Measurements from ENCODE around the gene GPR25.

Gene GPR25

DNA sequence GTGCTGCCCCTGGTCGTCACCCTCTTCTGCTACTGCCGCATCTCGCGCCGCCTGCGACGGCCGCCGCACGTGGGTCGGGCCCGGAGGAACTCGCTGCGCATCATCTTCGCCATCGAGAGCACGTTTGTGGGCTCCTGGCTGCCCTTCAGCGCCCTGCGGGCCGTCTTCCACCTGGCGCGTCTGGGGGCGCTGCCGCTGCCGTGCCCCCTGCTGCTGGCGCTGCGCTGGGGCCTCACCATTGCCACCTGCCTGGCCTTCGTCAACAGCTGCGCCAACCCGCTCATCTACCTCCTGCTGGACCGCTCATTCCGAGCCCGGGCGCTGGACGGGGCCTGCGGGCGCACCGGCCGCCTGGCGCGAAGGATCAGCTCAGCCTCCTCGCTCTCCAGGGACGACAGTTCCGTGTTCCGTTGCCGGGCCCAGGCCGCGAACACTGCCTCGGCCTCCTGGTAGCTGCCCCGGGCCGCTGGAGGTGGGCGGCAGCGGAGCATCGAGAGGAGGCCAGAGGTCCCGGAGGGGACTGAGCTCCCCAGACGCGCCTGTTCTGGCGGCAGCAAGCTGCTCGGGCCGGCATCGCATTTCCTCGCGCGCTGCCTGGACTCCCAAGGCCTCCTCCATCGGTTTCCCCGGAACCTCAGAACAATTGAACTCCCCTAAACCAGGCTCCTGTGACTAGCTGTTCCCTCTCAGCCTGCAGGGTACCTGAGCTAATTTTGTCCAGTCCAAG lies 1.1 kb downstream of the GPR25 start:
- DNase-seq = no peak

DNA sequence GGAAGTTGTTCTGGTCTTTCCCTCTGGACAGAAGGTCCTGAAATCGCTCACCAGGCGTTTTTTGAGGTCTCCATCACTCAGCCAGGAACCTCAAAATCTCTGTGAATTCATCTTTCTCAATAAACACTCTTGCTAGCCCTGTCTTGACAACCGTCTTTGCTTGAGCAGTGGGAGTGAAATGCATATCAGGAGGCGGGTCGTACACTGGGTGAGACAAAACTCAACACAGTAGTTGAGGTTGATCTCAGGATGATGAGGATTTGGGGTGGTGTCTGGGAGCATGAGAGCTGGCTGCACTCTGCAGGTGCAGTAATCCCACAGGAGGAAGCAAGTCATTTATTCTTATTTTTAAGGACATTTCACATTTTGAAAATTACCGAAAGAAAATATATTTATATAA lies 1.9 kb downstream of the GPR25 start:
- no peak for DNase-seq

DNA sequence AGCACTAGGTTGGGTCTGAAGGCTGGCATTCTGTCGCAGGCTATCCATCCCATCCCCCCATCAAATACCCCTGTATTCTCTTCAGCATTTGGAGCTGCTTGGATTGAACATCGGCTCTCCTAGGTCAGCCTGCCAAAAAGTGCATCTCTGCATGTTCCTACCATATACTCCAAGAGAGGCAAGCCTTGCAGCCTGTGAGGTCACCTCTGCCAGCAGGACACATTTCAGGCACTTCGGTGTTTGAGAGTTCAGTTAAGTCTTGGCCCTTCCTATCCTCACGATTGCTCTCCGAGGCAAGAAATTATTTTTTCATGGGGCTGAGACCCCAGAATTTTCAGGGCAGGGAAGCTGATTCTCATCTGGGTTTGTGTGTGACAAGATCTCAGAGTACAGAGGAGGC lies 2.6 kb downstream of the GPR25 start:
- DNase-seq = no peak

DNA sequence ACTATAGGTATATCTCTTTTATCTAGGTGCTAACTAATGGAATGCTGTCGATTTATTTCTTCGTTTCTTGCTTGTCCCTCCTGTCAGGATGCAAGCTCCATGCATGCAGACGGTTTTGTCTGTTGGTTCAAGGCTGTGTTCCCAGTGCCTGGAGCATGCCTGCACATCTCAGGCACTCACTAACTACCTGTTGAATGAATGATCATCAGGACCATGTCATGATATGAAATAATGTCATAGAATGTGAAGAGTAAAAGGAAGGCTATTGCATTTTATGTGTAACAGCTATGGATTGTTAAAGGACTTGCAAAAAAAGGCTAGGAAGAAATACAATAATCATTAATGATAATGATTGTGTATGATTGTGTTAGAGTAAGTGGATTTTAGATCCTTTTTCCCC lies 4.2 kb downstream of the GPR25 start:
- DNase-seq = no peak

- no peak for DNase-seq
Observed at GRCh38 chr1:200877839-200878551, 5.2 kb downstream of the GPR25 start.

GRCh38 chr1:200880212-200880611 lies 7.4 kb downstream of the GPR25 start:
- DNase-seq = no peak

GRCh38 chr1:200883118-200883517 lies 10.3 kb downstream of the GPR25 start:
- no peak for DNase-seq

- DNase-seq = no peak
Observed at GRCh38 chr1:200885623-200886402, 13.0 kb downstream of the GPR25 start.

DNA sequence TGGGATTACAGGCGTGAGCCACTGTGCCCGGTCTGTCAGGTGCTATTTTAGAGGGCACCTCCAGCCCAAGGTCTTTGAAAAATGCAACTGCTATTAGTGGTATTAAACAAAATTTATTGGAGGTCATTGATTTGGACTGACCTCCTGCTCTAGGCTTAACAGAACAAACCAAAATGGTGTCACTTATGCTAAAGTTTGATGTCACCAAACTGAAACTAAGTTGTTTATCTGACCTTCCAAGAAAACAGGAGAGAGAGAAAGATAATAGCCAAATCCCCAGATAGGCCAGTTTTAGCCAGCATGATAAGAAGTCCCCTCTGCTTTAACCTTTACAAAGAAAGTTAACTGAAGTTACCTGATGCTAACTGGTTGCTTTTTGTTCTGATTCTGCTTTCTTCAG lies 13.8 kb downstream of the GPR25 start:
- DNase-seq = no peak

DNA sequence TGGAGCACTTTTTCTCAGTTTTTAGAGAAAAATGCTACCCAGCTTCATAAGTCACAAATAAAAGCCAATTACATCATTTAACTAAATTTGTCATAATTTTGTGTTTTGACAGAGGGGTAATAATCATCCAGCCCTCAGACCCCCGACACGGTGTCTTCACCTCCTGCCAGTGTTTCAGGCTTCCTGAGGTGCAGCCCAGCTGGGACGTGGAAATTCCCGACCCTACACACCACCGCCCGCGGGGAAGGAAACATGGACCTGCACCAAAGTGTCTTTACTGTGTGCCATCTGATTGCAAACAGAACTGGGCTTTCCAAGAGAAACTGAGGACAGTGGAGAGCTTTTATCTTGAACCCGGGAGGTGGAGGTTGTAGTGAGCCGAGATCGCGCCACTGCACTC lies 14.3 kb downstream of the GPR25 start:
- DNase-seq = no peak

DNA sequence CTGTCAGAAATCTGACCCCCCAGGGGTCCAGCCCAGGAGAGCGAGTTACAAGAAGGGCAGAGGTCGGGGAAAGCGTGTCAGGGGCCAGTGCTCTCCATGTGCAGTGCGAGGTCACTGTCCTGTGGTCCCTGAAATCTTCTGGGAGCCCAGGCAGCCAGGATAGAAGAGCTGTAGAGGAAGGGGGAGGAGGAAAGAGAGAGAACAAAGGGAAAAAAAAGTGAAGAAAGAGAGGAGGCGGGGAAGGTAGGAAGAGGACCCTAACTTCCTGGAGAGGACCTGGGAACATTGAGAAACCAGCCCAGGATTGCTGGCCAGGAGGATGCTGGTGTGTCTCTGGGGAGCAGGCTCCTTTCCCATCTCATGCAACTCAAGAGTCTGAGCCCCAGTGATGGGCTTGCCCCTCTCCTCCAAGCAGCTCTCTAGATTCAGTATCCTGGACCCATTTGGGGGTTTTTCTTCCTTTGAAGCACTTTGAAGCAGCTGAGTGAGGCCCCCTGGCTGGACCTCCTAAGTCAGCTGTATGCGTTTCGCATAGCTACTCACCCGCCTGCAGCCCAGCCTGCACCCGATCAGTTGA lies 15.1 kb downstream of the GPR25 start:
- no peak for DNase-seq

GRCh38 chr1:200888349-200888838 lies 15.6 kb downstream of the GPR25 start:
- DNase-seq = no peak

- no peak for DNase-seq
Observed at GRCh38 chr1:200889571-200889970, 16.8 kb downstream of the GPR25 start.

- DNase-seq = no peak
Observed at GRCh38 chr1:200890027-200890426, 17.2 kb downstream of the GPR25 start.

- peak in 1 of 2 donors; percentile 31 for DNase-seq
Observed at GRCh38 chr1:200890818-200891773, 18.3 kb downstream of the GPR25 start.

GRCh38 chr1:200891774-200892157 lies 19.0 kb downstream of the GPR25 start:
- DNase-seq = no peak

- DNase-seq = no peak
Observed at GRCh38 chr1:200892546-200892945, 19.8 kb downstream of the GPR25 start.

DNA sequence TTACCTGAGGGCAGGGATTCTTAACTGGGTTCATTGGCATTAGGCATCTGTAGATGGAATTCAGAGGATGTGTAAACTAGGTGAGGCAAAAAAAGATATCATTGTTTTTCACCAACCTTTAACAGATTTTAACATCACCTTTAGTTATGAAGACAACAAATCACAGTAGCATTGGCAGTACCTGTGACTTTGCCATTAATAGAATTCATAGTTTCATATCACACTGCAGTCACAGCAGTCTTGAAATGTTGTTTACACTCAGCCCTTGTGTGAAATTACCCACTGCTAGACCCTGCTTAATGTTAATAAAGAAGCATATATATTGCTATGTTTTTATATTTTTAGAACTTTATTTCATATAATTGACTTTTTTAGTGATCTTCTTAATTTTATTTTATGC lies 20.2 kb downstream of the GPR25 start:
- DNase-seq = no peak

DNA sequence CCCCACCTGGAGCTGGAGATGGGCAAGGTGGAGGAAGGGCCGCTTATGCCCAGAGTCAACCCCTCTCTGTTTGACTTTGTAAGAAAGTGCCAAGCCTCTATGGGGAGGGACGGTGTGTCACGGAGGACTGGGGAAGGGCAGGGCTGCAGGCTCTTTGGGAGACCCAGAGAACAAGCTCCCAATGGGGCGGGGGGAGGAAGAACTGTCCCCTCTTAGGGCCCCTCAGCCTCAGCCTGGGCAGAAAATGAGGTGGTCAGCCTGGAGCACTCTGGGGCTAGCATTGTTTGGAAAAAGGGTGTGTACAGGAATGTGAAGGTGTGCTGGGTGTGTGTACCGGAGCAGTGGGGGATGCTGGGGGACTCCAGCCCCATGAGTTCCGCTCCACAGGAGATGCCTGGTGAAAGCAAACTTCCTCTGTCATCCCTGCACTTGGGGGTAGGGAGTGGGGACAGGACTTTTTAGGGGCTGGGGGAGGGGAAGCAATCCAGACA lies 20.7 kb downstream of the GPR25 start:
- no peak for DNase-seq

GRCh38 chr1:200894712-200895442 lies 22.1 kb downstream of the GPR25 start, which contains the start of gene INAVA:
INAVA (plus strand) TSS chr1:200894900; CDS start chr1:200898401, 3,501 bp downstream.
- no peak for DNase-seq

DNA sequence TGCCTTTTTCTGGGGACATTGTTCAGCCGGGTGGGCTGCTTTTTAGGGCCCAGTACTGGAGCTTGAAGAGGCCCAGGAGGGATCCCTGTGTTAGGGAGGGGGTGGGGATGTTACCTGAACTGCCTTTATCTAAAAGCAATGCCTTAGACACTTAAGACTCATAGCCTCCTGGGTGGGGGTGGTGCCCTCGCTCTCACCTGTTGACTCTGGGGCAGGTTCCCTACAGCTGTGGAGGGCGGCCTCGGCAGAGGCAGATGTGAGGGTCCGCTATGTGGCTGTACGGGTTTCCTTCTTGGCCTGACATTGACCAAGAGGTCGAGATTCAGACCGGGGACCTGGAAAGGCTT lies 22.6 kb downstream of the GPR25 start:
- no peak for DNase-seq

Data from hippocampal formation (tissue), 2 donors.